GM12878 (cell line): ENCODE results near the gene SV2B. TPM values are rescaled to one million over a fixed set of nuclear protein-coding genes. Genes with fewer than 3 reads are reported as not detected.

Experiments used
- ATAC-seq: fragments of 200-7000 bp; cut with Tn5 transposase; 3 replicates; pipeline ENCODE4 v1.9.1; 2020; ENCODE audit warnings: mild to moderate bottlenecking, moderate library complexity
- BruUV-seq: library from RNA; stranded (reverse); fragments of 400-500 nt; replicated peaks from 2 replicates; lab custom pipeline; 2021; lab: Mats Ljungman, UMichigan
- CTCF ChIA-PET: fragments of 300-600 bp; sonication (Branson Sonifier 250); formaldehyde crosslinking; extraction: SDS; loops from one replicate; lab custom pipeline; 2021; ENCODE audit warnings: inconsistent platforms; lab: Yijun Ruan, JAX
- POLR2A ChIA-PET: fragments of 350-600 bp; formaldehyde crosslinking; extraction: SDS; loops from one replicate; lab custom pipeline; 2021; ENCODE audit warnings: inconsistent platforms; lab: Charles Lee
- RAD21 ChIA-PET: fragments of 300-600 bp; sonication (Branson Sonifier 250); formaldehyde crosslinking; loops from one replicate; lab custom pipeline; 2023; ENCODE audit warnings: antibody characterized with exemption; ENCODE audit not compliant: unreplicated experiment; lab: Charles Lee
- SMC1A ChIA-PET: fragments of 300-600 bp; sonication (Branson Sonifier 250); formaldehyde crosslinking; loops from one replicate; lab custom pipeline; 2023; ENCODE audit not compliant: unreplicated experiment, uncharacterized antibody; lab: Charles Lee
- DNase-seq: peaks from one replicate; pipeline ENCODE4 v3.0.0-alpha.2; 2011; ENCODE audit warnings: low read depth, low spot score
- FAIRE-seq: peaks from 3 replicates; lab custom pipeline; 2011; peaks lifted over from hg19 to GRCh38; lab: Jason Lieb, UNC
- H2AFZ ChIP-seq: 2 replicates; pipeline ENCODE4 v1.6.0; 2011; ENCODE audit warnings: low read depth, low read length, control low read depth; ENCODE audit not compliant: control insufficient read depth
- H3K27ac ChIP-seq: 2 replicates; pipeline ENCODE4 v1.5.1; 2011; ENCODE audit warnings: control low read depth; ENCODE audit not compliant: control insufficient read depth, insufficient read depth
- H3K27me3 ChIP-seq, 2 experiments: replicated peaks in 1 of 2; 2 replicates each; pipeline versions ENCODE4 v1.6.0 to v1.6.1; 2011; ENCODE audit warnings: low read length in 1 of 2; ENCODE audit not compliant: control insufficient read depth in 2 of 2, insufficient read depth in 2 of 2
- H3K36me3 ChIP-seq, 2 experiments: 2 replicates each; pipeline ENCODE4 v1.5.1; 2011; ENCODE audit warnings: low read length in 1 of 2; ENCODE audit not compliant: control insufficient read depth in 2 of 2, insufficient read depth in 2 of 2
- H3K4me1 ChIP-seq: 2 replicates; pipeline ENCODE4 v1.6.1; 2011; ENCODE audit warnings: mild to moderate bottlenecking, low read length, moderate library complexity, mixed read lengths; ENCODE audit not compliant: control insufficient read depth, insufficient read depth
- H3K4me2 ChIP-seq: 2 replicates; pipeline ENCODE4 v1.6.0; 2011; ENCODE audit warnings: control low read depth; ENCODE audit not compliant: control insufficient read depth, insufficient read depth
- H3K4me3 ChIP-seq: fragments of 200-600 bp; sonication (generic); 2 replicates; pipeline ENCODE4 v1.5.1; 2016
- H3K79me2 ChIP-seq: 2 replicates; pipeline ENCODE4 v1.6.0; 2011; ENCODE audit warnings: low read length; ENCODE audit not compliant: control insufficient read depth, insufficient read depth
- H3K9ac ChIP-seq: 2 replicates; pipeline ENCODE4 v1.8.0; 2011; ENCODE audit warnings: low read length, control low read depth, mixed read lengths; ENCODE audit not compliant: control insufficient read depth, insufficient read depth
- H3K9me3 ChIP-seq: replicated peaks from 3 replicates; pipeline ENCODE4 v1.5.1; 2011; ENCODE audit warnings: mild to moderate bottlenecking, low read length; ENCODE audit not compliant: control insufficient read depth, insufficient read depth
- H4K20me1 ChIP-seq: 2 replicates; pipeline ENCODE4 v1.6.0; 2011; ENCODE audit not compliant: control insufficient read depth, insufficient read depth
- EED ChIP-seq: sonication (generic); IDR thresholded peaks from 2 replicates; pipeline ENCODE4 v1.6.1; 2016; ENCODE audit warnings: antibody characterized with exemption, low read depth
- ELK1 ChIP-seq: IDR thresholded peaks from 2 replicates; pipeline ENCODE4 v1.6.1; 2012; ENCODE audit warnings: low read depth, low read length, improper control_type of control experiment
- HDAC2 ChIP-seq: fragments of 200-600 bp; sonication (generic); IDR thresholded peaks from 2 replicates; pipeline ENCODE4 v1.6.1; 2017
- JUNB ChIP-seq: IDR thresholded peaks from 2 replicates; pipeline ENCODE4 v1.6.1; 2016; ENCODE audit warnings: antibody characterized with exemption, mild to moderate bottlenecking
- WRNIP1 ChIP-seq: IDR thresholded peaks from 2 replicates; pipeline ENCODE4 v1.6.1; 2011; ENCODE audit warnings: low read depth, low read length, improper control_type of control experiment, borderline replicate concordance
- YY1 ChIP-seq: IDR thresholded peaks from 2 replicates; pipeline ENCODE4 v1.6.1; 2011; ENCODE audit warnings: low read depth, mild to moderate bottlenecking, low read length
- WGBS: methylation state at CpG from one replicate; pipeline ENCODE4 v1.1.6; 2016; ENCODE audit warnings: low lambda C conversion rate; ENCODE audit not compliant: insufficient replicate concordance, insufficient coverage; ENCODE audit errors: missing lambda C conversion rate; 5-methylcytosine and 5-hydroxymethylcytosine counted together
- in situ Hi-C: fragments of 300-500 bp; cut with MboI; formaldehyde crosslinking; loops from 9 replicates; pipeline ENCODE4 v1.14.3; 2018; ENCODE audit warnings: mixed read lengths
- intact Hi-C: fragments of 100-400 bp; cut with micrococcal nuclease; formaldehyde crosslinking; loops from one replicate; pipeline ENCODE4 v1.14.2; 2022; ENCODE audit not compliant: unreplicated experiment
- polyA plus RNA-seq, 11 experiments: library from polyadenylated mRNA; depleted of rRNA in 4 of 11; unstranded in 6 of 11; stranded (reverse) in 5 of 11; fragments of >200 nt; fragmentation: Nextera tagmentation in 4 of 11; fragmentation: Illumina TruSeq in 1 of 11; extraction: Ambion mirVana in 4 of 11; extraction: Trizol in 1 of 11; gene quantifications; 1 replicate in 1 of 11; 2 replicates in 10 of 11; pipeline versions ENCODE4 v1.2.1 to v1.2.3, GENCODE V29; 2011 to 2016; ENCODE audit warnings: inconsistent platforms in 2 of 11, missing spikeins in 2 of 11, low read depth in 1 of 11
- total RNA-seq, 4 experiments: library from RNA; depleted of rRNA in 3 of 4; stranded (reverse); fragments of >200 nt in 3 of 4; fragmentation: Illumina TruSeq in 1 of 4; extraction: Trizol in 1 of 4; gene quantifications; 2 replicates each; pipeline versions ENCODE4 v1.2.1 to v1.2.3, GENCODE V29; 2013 to 2021
- TF ChIP-seq, protein P1 (sequence below): fragments of 450-650 bp; IDR thresholded peaks from 2 replicates; pipeline ENCODE4 v1.6.1; 2017; ENCODE audit warnings: low read depth, mild to moderate bottlenecking, moderate library complexity
- TF ChIP-seq, protein P2 (sequence below): fragments of 450-650 bp; IDR thresholded peaks from 2 replicates; pipeline ENCODE4 v1.6.1; 2016; ENCODE audit warnings: mild to moderate bottlenecking

SV2B gene
- total and polyA plus RNA-seq, 10 of the 15 experiments (the other 5 are each of a cell fraction or from before 2014, with no cell fraction given): 0.03 to 1.7 (median 1.3) TPM

DNA sequence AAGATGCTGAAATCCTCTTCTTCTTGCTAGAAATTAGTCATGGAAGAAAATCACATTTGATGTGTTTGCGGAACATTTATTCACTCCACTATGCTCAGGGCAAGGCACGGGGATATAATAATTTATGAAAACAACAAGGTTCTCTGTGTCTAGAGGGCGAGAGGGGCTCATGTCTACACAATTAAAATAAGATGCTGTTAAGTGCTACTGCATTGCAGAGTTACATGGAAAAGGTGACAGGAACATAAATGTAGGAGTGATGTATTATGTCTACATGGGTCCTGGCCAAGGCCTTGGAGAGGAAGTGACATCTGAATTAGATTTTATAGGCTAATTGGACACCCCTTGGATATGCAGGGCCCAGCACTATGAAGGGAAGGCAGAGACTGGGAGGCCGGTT, 96.1 kb downstream of the SV2B start (continued):
- TF ChIP-seq, protein P1, sequence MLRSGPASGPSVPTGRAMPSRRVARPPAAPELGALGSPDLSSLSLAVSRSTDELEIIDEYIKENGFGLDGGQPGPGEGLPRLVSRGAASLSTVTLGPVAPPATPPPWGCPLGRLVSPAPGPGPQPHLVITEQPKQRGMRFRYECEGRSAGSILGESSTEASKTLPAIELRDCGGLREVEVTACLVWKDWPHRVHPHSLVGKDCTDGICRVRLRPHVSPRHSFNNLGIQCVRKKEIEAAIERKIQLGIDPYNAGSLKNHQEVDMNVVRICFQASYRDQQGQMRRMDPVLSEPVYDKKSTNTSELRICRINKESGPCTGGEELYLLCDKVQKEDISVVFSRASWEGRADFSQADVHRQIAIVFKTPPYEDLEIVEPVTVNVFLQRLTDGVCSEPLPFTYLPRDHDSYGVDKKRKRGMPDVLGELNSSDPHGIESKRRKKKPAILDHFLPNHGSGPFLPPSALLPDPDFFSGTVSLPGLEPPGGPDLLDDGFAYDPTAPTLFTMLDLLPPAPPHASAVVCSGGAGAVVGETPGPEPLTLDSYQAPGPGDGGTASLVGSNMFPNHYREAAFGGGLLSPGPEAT: no peak
- TF ChIP-seq ELK1: no peak

DNA sequence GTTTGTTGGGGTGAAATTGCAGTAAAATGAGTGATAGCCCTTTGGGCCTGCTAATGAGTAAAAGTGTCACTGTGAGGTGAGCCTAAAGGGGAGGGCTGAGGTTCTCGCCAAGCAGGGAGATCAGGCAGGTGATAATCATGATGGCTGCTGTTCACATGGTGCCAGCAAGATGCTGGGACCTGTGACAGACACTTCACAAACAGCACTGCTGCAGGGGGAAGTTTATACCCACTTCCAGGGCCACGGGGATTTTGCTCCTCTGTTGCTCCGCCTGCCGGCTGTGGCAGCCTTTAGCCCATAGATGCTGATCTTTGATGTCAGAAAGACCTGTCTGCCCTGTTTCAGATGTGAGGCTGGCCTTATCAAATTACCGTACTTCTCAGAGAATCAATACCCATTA, 96.7 kb downstream of the SV2B start:
- Histone ChIP-seq H3K9me3 (no peaks in the 10 kb centered on the region), H4K20me1 (no peaks in the 10 kb centered on the region), H3K4me1 (no peaks in the 10 kb centered on the region), H3K27ac (no peak overlapping the region), H3K4me2 (no peak overlapping the region), H3K36me3 (no peaks in the 10 kb centered on the region), H3K4me3 (no peak overlapping the region), H3K79me2 (no peaks in the 10 kb centered on the region), H3K27me3 (peaks cover 0 to under 1% of the 10 kb centered on the region in 2 experiments; a peak in 1 of 4 replicates), H2AFZ (no peak overlapping the region), H3K9ac (no peak overlapping the region)
- intact Hi-C loops: no loop called here
- ChIA-PET RAD21 (no interaction called here), CTCF (no interaction called here), POLR2A (no interaction called here), SMC1A (no interaction called here)
- 44% methylated on average over 5 of the region's 5 CpGs for WGBS
- ATAC-seq (no peak), DNase-seq (no peak), FAIRE-seq (peak; percentile 38)
- no TSS peak for BruUV-seq
- in situ Hi-C loops: no loop called here
- no peak for TF ChIP-seq EED
- no peak for TF ChIP-seq JUNB
- no peak for TF ChIP-seq YY1
- TF ChIP-seq, protein P2, sequence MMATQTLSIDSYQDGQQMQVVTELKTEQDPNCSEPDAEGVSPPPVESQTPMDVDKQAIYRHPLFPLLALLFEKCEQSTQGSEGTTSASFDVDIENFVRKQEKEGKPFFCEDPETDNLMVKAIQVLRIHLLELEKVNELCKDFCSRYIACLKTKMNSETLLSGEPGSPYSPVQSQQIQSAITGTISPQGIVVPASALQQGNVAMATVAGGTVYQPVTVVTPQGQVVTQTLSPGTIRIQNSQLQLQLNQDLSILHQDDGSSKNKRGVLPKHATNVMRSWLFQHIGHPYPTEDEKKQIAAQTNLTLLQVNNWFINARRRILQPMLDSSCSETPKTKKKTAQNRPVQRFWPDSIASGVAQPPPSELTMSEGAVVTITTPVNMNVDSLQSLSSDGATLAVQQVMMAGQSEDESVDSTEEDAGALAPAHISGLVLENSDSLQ: peak; percentile 34; the same call in 1 of the 2 replicates
- no peak for TF ChIP-seq HDAC2
- TF ChIP-seq WRNIP1: no peak
